HG02885 (cell line): ENCODE results near the gene ERG28.
"Not testable (repeated sequence)": the region's sequence is repeated elsewhere in the genome, so short reads cannot be mapped to it uniquely, and the experiment has no call there.

Source experiments
- ATAC-seq: cut with Tn5 transposase; IDR thresholded peaks from one replicate; pipeline ENCODE4 v1.9.1; 2021; ENCODE audit warnings: mild to moderate bottlenecking; ENCODE audit not compliant: unreplicated experiment, poor library complexity

The ERG28 gene, protein sequence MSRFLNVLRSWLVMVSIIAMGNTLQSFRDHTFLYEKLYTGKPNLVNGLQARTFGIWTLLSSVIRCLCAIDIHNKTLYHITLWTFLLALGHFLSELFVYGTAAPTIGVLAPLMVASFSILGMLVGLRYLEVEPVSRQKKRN

DNA sequence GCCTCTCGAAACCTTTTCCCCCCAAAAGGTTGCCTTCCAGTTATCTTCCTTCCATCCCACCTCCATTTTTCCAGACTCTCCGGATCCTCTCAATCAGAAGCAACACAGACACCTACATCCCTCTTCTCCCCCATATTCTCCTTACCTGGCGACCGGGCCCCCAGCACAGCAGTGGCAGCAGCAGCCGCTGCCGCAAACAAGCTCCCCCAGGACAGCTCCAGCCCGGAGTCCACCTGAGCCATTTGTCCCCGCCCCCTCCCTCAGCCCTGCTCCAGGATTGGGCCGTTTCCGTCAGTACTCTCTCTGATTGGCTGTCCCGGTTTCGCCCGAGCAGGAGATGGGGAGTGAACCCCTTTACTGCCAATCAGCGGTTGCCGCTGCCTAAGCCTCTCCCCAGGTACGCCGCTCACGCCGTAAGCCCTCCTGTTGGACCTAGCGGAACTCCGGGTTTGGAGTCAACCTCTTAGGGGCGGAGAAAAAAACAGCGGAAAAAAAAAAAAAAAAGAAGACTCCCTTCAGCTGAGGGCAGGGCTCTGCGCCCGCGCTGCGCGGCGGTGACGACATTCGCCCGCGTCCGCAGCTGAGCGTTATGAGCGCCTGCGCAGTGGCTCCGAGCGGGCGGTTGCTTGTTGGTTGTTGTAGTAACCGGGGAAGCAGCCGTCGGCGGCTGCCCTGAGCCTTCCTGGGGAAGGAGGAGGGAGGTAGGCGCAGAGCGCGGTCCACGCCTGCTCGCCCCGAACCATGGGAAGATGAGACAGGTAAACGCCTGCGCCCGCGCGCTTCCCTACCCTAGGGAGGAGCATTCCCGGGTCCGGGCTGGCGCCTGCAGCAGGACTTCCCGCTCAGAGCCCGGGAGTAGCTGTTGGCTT, at the start of gene ERG28, which contains the start of gene TTLL5:
Gene ERG28 (minus strand): TSS at position 247 of the 869 bp plus-strand sequence. CDS start 3,374 bp downstream, outside the sequence.
Gene TTLL5 (plus strand): TSS at position 617 of the 869 bp plus-strand sequence. CDS start 1,904 bp downstream, outside the sequence.
- peak; percentile 97 for ATAC-seq

DNA sequence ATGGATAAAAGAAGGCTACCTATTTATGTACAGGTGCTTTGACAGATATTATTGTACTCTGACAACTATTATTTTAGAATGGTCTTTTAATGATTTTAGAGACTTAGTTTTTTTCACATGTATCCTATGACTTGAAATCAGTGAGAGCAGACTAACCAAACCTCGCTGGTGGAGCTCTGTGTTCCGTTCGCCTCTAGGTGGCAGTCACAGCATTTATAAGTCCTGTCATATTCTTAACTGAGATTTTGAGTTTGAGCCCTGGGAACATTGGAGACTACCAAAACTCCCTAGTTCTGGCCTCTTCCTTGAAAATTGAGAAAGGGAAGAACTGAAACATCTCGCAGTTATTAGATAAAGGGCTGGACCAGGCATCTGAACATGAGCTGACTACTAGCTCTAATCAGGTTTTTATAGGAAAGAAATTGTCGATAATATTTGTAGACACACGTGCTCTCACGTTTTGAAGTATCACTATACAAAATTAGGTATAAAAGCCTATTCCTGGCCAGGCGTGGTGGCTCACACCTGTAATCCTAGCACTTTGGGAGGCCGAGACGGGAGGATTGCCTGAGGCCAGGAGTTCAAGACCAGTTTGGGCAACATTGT, 48.6 kb upstream of the ERG28 start:
- no peak for ATAC-seq

DNA sequence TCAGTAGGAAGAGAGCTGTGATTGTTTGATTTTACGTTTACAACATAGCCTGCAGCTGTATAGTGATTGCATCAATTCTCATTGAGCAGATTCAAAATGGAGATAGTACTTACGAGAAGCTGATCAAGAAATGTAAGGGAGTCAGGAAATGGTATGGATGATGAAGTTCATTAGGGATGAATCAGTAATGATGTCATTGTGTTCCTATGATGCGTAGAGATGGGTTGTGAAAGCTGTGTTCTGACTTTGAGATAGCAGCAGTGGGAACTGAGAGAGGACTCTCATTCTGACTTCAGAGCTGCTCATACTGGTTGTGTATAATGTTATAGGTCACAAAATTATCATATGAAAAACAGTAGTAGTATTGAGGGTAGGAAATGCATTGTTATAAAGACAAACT, 44.3 kb upstream of the ERG28 start:
- ATAC-seq: no peak

DNA sequence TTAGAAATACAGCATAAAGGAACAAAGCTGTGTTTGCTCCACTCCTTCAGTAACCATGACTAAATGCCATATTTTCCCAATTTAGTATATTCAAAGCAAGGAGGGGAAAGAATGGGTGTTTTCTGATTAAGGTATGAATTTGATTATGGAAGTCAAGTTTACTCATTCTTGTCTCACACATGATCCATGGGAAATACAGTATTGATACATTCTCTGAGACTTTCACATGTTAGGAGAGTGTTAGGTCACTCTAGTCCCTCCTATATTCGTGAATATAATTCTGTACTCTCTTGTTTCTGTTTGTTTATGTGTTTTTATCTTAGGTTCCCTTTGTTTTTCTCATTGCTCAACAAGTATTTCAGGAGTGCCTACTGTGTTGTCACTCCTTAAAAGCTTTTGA, 42.8 kb upstream of the ERG28 start:
- no peak for ATAC-seq

DNA sequence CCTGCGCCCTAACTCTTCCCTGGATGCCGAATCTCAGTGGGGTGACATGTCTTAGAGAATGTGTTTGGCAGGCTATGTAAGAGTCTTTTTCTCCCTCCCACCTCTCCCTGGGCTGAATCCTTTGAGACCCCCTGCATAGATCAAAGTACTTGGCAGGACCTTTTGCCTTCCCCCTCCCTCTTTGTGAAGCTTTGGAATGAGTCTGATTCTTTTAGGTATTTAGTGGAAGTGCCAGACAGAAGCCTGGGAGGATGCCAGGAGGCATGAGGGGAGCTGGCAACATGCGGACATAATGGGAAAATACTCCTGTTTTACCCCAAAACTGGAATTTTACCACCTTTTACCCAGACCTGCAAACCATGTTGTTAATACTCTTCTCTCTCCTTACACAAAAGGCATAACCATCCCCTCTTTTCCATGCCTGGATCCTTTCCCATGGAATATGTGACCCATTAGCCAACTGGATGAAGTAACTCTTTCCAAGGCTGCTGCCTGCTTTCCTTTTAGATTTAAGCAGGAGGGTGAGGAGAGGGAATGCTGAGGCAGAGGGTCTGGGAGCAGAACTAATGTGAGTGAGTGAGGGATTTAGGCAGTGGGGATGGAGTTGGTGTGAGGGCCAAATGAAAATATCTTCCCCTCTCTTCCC, 42.1 kb upstream of the ERG28 start:
- ATAC-seq: no peak

DNA sequence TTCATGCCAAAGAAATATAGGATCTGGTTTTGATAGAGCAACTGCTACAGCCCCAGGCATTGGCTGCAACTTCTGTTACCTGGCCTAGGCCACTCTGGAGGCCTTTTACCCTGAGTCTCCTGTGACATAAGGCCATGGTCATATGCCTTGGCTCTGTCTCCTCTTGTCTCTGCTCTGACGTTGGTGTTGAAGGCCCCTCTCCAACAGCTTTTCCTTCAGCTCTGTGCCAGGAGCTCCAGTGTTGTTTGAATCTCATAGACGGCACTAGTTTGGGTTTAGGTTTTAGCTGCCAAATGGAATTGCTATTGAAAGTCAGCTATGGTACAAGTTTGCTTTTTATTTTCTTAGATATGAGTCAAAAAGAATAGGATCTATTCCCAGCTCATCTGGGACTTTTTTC, 41.4 kb upstream of the ERG28 start:
- no peak for ATAC-seq

DNA sequence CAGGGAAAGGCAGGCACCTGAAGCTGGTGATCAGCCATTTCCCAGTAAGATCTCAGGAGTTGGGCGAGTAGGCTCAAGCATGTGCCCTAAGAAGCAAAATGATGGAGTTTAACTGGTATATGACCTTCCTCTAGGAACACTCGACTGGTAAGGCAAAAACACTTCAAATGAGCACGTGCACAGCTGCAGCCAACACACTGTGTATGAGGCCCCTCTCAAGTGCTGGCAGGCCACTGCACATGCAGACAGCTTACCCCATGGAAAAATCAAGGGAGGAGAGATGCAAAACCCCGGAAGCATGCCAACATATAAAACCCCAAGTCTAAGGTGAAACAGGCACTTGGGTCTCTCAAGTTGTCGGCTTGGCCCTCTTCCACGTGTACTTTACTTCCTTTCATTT, 39.6 kb upstream of the ERG28 start:
- ATAC-seq: no peak

DNA sequence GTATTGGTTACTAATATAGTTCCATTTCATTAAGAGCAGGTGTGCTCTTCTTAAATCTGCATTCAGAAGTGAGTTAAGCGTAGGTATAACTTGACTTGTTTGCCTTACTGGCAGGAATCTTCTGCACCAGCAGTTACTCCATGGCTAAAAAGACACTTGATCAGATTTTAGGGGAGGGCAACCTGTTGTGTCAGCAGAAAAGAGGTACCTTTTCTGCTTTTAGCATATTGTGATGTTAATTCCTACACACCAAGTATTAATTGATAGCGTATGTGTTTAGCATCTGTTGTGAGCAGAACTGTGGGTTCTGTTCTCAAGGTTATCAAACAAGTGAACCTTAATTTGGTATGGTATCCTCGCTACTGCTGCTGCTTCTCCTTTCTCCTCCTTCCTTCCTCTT, 38.7 kb upstream of the ERG28 start:
- ATAC-seq: no peak

DNA sequence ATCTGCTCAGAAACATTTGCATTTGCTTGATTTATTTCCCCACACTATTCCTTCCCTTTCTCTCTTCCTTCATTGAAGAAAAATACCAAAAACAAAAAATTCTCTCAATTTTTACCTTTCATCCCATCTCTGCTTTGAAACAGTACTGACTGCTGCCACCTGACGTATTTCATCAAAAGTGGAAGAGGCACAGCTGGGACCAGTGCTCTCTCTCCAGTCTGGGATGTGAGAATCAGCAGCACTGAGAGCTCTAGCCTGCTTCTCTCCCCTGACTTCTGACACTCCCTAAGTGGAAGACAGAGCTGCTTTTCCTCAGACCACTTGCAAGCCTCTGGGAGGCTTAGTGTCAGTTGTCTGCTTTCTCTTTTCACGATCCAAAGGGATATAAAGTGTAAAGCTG, 37.2 kb upstream of the ERG28 start:
- ATAC-seq: no peak

DNA sequence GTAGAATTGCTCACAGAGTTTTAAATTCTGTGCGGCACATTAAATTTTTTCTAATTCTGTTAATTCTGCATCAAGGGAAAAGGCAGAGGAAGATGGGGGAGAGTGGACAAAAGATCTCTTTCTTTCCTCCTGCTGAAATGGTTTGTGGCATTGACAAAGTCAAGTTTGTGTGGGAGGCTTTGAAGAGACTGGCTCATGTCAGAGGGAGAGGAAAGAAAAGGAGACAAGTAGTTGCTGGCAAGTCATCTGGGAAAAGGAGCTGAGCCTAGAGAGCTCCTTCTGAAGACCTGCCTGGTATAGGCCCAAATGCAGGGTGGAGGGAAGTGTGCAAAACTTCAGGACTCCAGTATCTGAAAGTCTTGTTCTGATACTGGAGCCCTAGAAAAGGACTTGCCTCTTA, 36.7 kb upstream of the ERG28 start:
- no peak for ATAC-seq

DNA sequence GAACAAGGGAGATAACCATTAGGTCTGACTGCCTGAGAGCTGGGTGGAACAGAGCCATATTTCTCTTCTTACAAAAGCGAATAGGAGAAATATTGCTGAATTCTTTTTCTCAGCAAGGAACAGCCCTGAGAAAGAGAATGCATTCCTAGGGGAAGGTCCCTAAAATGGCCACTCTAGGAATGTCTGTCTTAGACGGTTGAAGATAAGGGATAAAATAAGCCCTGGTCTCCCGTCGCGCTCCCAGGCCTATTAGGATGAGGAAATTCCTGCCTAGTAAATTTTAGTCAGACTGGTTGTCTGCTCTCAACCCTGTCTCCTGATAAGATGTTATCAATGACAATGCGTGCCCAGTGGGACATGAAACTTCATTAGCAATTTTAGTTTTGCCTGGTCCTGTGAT, 34.3 kb upstream of the ERG28 start:
- ATAC-seq: not testable (repeated sequence)

DNA sequence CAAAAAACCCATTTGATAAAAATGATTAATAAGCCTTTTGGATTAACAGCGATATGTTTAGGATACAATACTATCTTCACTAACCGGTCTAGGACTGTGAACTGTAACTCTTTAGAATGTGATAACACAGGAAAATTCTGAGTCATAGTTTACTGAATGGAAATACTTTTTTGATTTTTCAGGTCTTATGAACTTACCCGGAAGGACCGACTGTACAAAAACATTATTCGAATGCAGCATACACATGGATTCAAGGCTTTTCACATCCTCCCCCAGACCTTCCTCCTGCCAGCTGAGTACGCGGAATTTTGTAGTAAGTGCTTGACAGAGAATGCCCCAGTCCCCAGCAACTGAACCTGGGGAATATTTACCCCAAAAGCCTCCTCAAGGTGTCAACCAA, 29.3 kb upstream of the ERG28 start:
- ATAC-seq: no peak

DNA sequence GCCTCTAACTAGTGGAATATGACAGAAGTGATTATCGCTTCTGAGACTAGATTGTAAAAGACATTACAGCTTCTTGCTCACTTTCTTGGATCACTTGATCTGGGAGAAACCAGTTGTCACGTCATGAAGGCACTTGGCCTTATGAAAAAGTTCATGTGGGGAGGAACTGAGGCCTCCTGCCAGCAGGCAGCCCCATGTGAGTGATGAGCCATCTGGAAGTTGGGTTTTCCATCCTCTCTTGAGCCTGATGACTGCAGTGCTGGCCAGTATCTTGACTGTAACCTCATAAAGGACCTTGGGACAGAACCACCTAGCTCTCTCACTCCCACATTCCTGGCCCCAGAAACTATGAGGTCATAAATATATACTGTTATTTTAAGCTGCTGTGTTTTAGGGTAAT, 28.3 kb upstream of the ERG28 start:
- ATAC-seq: no peak

DNA sequence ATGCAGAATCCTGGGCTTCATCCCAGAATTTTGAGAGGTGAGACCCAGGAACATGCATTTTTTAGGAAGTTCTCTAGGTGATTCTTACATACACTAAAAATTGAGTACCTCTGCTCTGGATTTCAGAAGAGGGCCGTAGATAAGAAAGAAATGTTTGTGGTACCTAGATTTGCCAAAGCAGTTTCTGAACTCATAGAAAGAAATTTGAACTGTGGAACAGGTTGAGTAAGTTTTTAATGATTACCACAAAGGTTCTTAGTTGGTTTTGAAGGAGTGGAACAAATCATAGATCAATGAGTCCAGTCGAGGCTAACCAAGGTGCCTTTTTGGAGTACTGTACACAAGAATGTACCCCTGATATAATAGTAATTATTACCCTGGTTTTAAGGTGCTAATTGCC, 25.2 kb upstream of the ERG28 start:
- no peak for ATAC-seq

DNA sequence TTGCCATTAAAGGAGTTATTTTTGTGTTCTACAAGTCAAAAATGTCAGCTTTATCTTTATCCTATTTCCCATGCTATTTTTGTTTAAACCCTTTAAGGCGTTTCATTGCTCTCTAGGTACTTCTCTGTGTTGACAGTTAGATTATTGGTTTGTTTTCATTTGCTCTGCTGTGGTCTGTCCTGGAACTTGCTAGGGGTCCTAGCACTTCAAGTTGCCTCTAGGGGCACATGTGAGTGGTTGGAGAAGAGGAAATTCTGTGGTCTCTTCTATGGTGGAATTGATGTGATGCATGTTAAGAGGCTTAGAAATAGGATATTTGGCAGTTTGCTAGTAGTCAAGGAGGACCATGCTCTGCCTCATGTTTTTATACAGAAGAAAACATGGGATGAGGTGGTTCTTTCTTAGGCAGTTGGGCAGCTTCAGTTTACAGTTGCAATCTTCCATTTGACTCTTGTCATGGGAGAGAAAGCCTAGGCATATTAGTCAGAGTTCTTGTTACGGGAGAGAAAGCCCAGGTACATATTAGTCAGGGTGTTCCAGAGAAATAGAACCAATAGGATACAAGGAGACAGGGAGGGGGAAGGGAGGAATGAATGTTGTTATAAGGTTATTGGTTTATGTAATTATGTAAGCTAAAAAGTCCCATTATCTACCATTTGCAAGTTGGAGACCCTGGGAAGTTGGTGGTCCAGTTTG, 14.7 kb upstream of the ERG28 start:
- ATAC-seq: no peak

DNA sequence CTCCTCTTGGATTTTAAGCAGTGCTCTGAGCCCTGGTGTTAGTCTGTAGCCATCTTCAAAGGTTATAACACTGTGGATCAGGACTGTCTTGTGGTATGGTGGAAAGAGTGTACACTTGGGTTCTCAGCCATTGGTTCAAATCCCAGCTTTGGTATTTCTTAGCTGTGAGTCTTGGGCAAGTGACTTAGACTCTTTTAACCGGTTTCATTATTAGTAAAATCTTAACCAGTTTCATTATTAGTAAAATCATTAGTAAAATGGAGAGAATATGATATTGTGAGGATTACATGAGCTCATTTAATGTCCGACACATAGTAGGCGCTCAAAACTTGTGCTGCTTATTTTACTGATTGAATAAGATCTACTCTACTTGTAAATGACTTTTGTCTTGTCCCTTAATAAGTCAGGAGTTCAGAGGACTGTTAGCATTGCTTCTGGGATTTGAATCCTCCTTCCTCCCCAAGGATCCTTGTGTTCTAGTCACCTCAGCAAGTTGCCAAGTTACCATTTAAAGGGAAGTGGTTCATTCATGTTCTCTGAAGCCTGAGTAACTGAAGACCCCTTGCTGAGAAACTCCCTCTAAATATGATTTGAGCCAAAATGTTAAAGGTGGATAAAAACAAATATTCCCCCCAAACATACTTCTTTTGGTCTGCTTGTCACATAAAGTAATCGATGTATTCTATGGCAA, 12.8 kb upstream of the ERG28 start:
- no peak for ATAC-seq

DNA sequence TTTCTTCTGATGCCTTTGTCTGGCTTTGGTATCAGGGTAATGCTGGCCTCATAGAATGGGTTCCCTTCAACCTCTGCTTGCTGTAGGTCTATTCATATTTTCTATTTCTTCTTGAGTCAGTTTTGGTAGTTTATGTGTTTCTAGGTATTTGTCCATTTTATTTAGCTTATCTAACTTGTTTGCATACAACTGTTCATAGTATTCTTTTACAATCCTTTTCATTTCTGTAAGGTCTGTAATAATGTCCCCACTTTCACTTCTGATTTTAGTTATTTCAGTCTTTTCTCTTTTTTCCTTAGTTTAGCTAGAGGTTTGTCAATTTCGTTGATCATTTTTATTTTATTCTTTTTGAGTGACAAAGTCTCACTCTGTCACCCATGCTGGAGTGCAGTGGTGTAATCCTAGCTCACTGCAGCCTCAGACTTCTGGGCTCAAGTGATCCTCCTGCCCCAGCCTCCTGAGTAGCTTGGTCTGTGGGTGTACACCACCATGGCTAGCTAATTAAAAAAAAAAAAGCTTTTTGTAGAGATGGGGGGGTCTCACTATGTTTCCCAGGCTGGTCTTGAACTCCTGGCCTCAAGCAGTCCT, 12.0 kb upstream of the ERG28 start:
- ATAC-seq: no peak

DNA sequence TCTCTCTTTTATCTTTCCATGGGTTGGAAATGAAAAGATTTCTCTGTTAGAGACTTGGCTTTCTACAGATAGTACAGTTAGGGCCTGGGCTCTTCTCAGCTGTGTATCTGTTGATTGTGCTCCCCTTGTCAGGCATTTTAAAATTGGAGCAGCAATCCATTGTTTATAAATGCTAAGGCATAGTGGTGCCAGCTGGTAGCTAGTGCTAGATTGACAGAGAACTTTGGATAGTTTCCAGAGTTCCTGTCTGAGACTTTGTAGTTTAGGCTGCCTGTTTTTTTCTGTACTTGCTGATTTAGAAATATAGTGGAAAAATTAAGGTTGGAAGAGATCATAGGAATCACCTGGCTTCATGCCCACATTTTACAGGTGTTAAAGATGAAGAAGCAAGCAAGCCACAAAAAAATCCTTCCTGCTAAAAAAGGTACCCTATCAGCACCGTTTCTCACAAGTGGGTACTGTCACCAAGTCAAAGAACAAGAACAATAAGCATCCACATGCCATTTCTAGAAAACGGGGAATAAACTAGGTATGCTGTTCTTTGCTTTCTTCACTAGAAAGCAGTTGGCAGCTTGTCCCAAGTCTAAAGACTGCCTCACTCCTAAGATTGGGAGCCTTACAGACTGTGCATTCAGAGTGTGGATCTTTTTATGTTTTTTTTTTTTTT, 6.6 kb upstream of the ERG28 start:
- ATAC-seq: no peak

DNA sequence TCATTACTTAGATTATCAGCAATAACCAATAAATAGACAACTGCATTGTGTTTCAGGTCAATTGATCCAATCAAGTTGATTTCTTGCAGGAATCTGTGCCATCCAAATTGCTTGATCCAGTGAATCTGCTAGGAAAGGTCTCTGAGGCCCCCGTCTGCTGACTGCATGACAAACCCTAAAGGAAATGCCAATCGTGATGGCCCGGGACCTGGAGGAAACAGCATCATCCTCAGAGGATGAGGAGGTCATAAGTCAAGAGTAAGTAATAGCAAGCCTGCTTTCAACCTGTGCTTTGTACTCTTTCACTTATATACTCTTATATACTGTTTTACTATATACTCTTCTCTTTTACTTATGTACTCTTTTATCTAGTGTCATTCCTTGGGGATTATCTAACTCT, 2.3 kb upstream of the ERG28 start:
- ATAC-seq: no peak
